ENCODE results near the gene EML6.

Gene EML6

GRCh38 chr2:54757500-54757899, 34.0 kb downstream of the EML6 start:
- DNase-seq (ENCODE audit: low read depth) = no peak

DNA sequence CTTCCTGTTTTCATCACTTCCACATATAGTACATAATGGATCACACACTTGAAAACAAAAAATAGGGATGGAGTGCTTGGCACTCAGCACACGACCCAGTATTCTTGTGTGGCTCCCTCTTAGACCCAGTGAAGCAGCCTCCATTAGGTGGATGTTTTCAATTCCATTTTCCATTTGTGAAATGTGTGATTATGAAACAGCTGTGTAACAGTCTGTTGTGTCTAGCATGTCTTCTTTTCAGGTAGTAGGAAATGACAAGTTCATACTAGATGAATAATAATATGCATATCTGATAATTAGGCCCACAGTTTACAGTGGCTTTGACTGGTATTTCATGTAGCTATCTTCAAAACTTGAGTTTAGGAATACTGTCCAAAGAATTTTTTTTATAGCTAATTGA, 35.5 kb downstream of the EML6 start:
- DNase-seq (ENCODE audit: low read depth) = no peak

GRCh38 chr2:54760310-54760709, 36.8 kb downstream of the EML6 start:
- DNase-seq (ENCODE audit: low read depth) = no peak

GRCh38 chr2:54763636-54764291, 40.3 kb downstream of the EML6 start:
- no peak for DNase-seq (ENCODE audit: low read depth)

DNA sequence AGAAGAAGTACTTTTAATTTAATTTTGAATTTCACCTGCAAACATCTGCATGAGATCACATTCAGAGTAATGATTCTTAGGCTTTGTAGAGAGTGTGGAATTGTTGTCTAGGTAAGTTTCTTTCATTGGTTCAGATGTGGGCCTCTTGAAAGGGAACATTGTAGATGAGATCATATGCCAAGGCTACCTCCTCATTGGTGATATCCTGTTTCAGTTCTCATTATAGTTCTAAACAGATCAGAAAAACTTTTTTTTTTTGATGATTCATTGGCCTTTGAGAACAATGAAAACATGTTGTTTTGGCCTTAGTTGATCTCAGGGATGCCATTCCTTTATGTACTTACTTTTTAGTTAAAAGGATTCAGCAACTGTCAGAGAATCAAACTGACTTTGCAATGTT, 44.5 kb downstream of the EML6 start:
- DNase-seq (ENCODE audit: low read depth) = no peak

- no peak for DNase-seq (ENCODE audit: low read depth)
Observed at GRCh38 chr2:54768772-54769428, 45.4 kb downstream of the EML6 start.

DNA sequence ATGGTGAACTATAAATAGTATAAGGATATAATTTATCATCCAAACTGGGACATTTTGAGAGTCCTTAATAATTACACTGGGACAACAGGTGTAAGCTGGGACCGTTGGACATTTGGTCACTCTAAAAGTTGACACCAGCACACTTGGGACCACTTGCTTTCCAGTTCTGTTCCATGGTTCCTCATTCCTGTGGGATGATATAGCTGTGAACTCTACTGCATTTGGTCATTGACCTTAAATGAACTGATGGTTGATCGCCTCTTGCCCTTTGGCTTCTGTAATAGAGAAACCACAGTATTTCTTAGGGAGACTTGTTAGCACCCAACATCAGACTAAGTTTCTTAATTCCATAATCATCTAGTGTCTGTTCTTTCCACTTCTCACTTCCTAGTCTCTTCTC, 46.7 kb downstream of the EML6 start:
- no peak for DNase-seq (ENCODE audit: low read depth)

- no peak for DNase-seq (ENCODE audit: low read depth)
Observed at GRCh38 chr2:54770676-54771075, 47.2 kb downstream of the EML6 start.

GRCh38 chr2:54771166-54771885, 47.9 kb downstream of the EML6 start:
- DNase-seq (ENCODE audit: low read depth) = no peak

GRCh38 chr2:54772110-54772509, 48.6 kb downstream of the EML6 start:
- DNase-seq (ENCODE audit: low read depth) = no peak

DNA sequence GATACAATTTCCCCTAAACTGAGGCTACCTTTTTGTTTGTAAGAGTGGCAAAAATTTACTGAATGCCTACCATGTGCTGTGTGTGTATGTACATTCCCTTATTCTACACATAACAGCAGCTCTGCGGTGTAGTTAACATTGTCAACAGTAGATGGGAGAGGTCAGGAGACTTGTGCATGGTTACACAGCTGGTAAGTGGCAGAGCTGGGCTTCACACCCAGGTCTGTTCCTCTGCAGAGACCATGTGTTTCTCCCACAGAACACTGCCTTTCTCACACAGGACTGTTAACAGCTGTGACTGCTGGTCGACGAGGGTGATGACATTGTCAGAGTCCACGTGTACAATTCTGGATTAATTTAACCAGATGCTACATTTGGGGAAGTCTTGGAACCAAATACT, 49.1 kb downstream of the EML6 start:
- no peak for DNase-seq (ENCODE audit: low read depth)

GRCh38 chr2:54773233-54773632, 49.8 kb downstream of the EML6 start:
- no peak for DNase-seq (ENCODE audit: low read depth)

DNA sequence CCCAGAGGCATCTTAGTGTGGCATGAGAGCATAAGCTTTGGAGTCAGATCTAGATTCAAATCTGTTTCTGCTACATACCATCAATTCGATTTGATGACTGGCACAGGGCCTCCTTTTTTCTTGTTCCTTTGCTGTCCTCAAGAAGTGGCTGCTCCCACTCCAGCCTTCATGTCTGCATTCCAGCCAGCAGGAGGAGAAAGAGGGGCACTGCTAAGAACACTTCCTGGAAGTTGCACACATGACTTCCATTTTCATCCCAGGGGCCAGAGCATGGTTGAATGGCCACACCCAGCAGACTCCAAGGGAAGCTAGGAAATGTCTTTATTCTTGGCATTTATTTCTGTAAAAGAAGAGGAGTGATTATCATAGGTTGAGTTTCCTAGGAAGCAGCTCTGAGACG, 50.4 kb downstream of the EML6 start:
- DNase-seq (ENCODE audit: low read depth) = no peak

DNA sequence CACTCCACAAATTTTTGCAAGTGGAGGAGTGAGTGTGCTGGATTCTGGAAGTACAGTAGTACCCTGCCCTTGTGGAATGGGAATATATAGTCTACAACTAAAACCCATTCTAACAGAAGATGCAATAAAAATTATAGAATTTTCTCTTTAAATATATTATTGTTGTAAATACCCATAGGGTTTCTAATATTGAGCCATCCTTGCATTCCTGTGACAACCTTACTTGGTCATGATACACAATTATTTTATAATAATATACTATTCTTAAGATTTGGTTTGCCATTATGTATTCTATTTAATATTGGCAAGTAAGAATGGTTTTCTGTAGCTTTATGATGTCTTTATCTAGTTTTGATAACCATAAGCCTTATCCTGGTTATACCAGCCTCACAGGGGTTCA, 52.2 kb downstream of the EML6 start:
- no peak for DNase-seq (ENCODE audit: low read depth)

DNA sequence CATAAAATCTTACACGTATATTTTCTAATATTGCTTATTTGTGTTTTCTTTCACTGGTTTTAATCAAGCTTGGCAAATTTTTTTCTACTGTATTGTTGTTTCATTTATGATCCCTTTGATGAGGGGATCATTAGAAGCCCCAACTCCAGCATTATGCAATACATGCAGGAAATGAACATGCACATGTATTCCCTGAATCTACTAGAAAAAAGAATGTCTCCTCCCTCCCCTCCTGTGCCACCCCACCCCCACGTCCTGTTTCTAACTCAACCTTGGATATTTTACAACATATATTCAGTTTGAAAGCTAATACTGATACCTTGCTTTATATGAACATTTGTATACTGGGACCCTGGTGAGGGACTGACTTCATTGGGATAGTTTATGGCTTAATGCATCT, 53.0 kb downstream of the EML6 start:
- DNase-seq (ENCODE audit: low read depth) = no peak

GRCh38 chr2:54783349-54783748, 59.9 kb downstream of the EML6 start:
- no peak for DNase-seq (ENCODE audit: low read depth)

- DNase-seq (ENCODE audit: low read depth) = no peak
Observed at GRCh38 chr2:54787270-54787669, 63.8 kb downstream of the EML6 start.

DNA sequence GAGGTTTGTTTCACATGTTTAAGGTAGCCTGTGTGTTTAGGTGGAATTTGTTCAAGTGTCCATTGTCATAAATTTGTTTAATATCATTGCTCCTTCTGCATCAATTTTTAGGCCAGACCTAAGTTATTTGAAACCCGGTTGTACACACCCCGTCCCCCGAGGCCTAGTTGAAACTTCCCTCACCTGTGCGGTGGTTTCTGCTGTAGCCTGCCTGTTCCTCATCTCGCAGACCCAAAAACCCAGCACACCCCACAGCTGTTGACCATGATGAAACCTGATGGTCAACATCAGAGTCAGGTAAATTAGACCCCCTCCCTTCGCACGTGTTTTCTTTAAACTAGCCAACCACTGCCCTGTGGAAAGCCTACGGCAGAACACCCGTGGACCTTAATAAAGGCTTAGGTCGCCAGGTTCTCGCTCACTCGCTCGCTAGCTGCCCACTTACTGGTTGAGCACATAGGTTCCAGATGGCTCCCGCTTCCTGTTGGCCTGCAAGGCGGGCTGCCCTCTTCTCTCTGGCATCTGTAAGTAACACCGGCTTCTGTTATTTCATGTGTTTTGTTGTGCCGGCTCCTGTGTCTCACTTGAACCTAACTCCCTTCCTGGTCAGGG, 64.4 kb downstream of the EML6 start:
- no peak for DNase-seq (ENCODE audit: low read depth)

DNA sequence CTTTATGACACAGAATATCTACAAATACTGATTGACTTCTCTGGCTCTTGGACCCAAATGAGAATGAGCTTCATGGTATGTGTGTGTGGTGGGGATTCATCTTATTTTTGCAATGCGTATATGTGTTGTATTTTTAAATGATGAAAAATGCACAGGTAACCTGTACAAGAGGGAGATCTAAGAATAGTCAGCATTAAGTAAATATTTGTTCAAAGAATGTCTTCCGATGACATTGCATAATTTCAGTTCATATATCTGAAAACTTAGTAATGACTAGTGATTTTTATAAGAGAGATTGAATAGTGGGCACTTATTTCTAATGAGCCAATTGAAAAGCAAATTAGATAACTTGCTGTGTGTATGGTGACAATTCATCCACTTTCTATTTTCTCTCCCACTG, 66.4 kb downstream of the EML6 start:
- no peak for DNase-seq (ENCODE audit: low read depth)

- no peak for DNase-seq (ENCODE audit: low read depth)
Observed at GRCh38 chr2:54791831-54792230, 68.4 kb downstream of the EML6 start.

DNA sequence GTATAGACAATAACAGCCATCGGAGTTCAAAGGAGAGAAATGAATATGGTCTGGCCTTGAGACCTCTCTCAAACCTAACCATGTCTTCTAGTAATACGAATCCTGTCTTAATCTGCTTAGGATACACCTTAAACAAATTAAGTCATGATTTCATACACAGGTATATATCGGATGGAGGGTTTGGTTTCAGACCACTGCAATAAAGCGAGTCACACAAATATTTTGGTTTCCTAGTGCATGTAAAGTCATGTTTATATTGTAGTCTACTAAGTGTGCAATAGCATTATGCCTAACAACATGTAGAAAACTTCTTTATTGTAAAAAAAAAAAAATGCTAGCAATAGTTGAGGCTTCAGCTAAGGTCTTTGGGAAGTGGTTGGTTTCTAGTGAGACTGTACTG, 73.8 kb downstream of the EML6 start:
- DNase-seq (ENCODE audit: low read depth) = no peak

DNA sequence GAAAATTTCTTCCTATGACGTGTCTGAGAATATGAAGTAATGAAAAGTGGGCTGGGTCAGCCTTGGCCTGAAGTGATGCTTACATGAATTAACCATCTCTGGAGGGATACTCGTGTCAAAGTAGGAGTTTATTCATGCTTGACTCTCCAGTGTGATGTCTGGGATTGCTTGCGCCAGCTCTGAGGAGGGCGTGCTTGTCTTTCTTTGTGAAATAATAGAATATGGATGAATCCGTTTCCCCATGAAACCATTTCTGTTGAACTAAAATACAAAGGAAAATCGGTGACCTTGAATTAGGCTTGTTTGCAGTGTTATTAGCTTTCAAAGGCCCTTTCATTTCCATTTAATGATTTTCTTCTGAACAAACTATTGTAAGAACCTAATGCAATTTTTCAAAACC, 77.9 kb downstream of the EML6 start:
- DNase-seq (ENCODE audit: low read depth) = no peak
